ENCODE measurements around the gene MYH9. TPM values are rescaled to one million over a fixed set of nuclear protein-coding genes. Genes with fewer than 3 reads are reported as not detected.
A peak's percentile ranks its signal among the peaks of the same experiment; 100 is the strongest.
"Not testable (repeated sequence)": the region's sequence is repeated elsewhere in the genome, so short reads cannot be mapped to it uniquely, and the experiment has no call there.

Gene MYH9
- total and polyA plus RNA-seq, 2 experiments from 2014 or later, result 140 to 188 TPM

DNA sequence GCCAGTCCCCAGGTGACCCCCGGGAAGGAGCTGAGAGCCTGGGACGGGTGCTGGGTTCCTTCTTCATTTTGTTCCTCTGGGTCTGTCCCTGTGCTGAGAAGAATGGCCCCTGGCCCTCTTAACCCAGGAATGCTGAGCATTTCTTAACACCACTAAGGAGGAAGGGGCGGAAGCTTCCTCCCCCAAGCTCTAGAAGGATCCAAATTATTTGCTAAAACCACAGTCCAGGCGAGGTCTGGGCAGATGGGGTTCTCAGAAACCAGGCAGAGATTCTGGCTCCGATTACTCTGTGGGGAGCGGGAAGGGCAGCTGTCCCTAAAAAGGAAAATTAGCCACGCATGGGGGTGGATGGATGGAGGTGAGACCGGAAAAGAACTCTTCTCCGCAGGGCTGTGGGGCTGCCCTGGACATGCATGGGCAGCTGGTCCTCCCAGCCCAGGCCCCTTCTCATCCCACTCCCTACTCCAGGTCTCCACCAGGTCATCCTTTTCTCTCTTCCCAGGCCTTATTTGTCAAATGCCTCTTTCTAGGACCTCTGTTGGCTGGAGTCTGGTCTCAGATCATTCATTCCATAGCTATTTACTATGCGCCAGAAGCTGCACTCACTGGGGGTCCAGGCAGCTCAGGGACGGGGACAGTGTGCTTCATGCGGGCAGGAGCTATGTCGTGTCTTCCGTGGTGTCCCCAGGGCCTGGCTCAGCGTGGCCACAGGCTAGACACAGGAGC is 45.0 kb upstream of the MYH9 start:
- Histone ChIP-seq H2AFZ (no peak overlapping the region), H3K4me3 (no peak overlapping the region), H3K79me2 (no peaks in the 10 kb centered on the region), H4K20me1 (ENCODE audit: insufficient read depth, poor library complexity, severe bottlenecking) (no peaks in the 10 kb centered on the region), H3K9me3 (ENCODE audit: low read depth) (no peaks in the 10 kb centered on the region), H3K27ac (peak overlapping the region; percentile 93), H3K4me2 (no peak overlapping the region), H3K27me3 (no peaks in the 10 kb centered on the region), H3K9me2 (replicated peaks; ENCODE audit: insufficient read depth) (no peaks in the 10 kb centered on the region), H3K36me3 (replicated peaks; ENCODE audit: insufficient read depth, low read depth) (no peaks in the 10 kb centered on the region), H3K4me1 (ENCODE audit: insufficient read depth) (peaks cover 33% of the 10 kb centered on the region)
- DNase-seq (ENCODE audit: low spot score), result no peak
- WGBS (ENCODE audit: low lambda C conversion rate, missing lambda C conversion rate), result 84% methylated on average over 15 of the region's 15 CpGs
- TF ChIP-seq EZH2 (IDR thresholded peaks at IDR 0.05; ENCODE audit: borderline replicate concordance), result no peak

- H3K4me3 ChIP-seq, result no peak overlapping the region
- H3K9me3 ChIP-seq (ENCODE audit: low read depth), result no peaks in the 10 kb centered on the region
- DNase-seq (ENCODE audit: low spot score), result no peak
- H2AFZ ChIP-seq, result no peak overlapping the region
- no peak overlapping the region for H3K4me2 ChIP-seq
- peaks cover 33% of the 10 kb centered on the region for H3K4me1 ChIP-seq (ENCODE audit: insufficient read depth)
- H3K27me3 ChIP-seq, result no peaks in the 10 kb centered on the region
- H3K36me3 ChIP-seq (replicated peaks; ENCODE audit: insufficient read depth, low read depth), result no peaks in the 10 kb centered on the region
- no peaks in the 10 kb centered on the region for H4K20me1 ChIP-seq (ENCODE audit: insufficient read depth, poor library complexity, severe bottlenecking)
- no peak overlapping the region for H3K27ac ChIP-seq
- H3K9me2 ChIP-seq (replicated peaks; ENCODE audit: insufficient read depth), result no peaks in the 10 kb centered on the region
- WGBS (ENCODE audit: low lambda C conversion rate, missing lambda C conversion rate), result 94% methylated on average over 9 of the region's 9 CpGs
- TF ChIP-seq EZH2 (IDR thresholded peaks at IDR 0.05; ENCODE audit: borderline replicate concordance) (no peak), CTCF (IDR thresholded peaks at IDR 0.05; ENCODE audit: poor library complexity) (no peak), EZH2phosphoT487 (IDR thresholded peaks at IDR 0.05; ENCODE audit: low read depth, severe bottlenecking, unreplicated experiment) (no peak)
- no peaks in the 10 kb centered on the region for H3K79me2 ChIP-seq
Measured at GRCh38 chr22:36431977-36432376, 44.2 kb upstream of the MYH9 start.

DNA sequence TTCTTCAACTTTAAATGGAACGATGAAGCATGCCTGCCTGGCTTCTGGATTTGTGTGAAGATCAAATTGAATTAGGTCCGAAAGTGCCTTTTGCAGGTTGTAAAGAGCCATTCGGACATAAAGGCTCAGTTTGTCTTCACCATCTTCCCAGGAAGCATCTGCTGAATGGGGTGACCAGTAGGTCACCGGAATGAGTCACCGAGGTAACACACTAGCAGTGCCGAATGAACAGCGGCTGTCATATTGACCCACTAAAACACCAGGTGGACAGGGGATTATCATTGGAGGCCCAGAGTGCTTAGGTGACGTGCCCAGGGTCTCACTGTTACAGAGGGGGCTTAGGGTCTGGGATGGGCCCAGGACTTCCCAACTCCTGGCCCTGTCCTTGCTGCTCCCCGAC is 43.1 kb upstream of the MYH9 start:
- Histone ChIP-seq H3K27ac (no peak overlapping the region), H4K20me1 (ENCODE audit: insufficient read depth, poor library complexity, severe bottlenecking) (no peaks in the 10 kb centered on the region), H3K9me3 (ENCODE audit: low read depth) (no peaks in the 10 kb centered on the region), H3K4me1 (ENCODE audit: insufficient read depth) (peaks cover 36% of the 10 kb centered on the region), H3K4me2 (no peak overlapping the region), H2AFZ (no peak overlapping the region), H3K36me3 (replicated peaks; ENCODE audit: insufficient read depth, low read depth) (no peaks in the 10 kb centered on the region), H3K79me2 (no peaks in the 10 kb centered on the region), H3K9me2 (replicated peaks; ENCODE audit: insufficient read depth) (no peaks in the 10 kb centered on the region), H3K27me3 (no peaks in the 10 kb centered on the region), H3K4me3 (no peak overlapping the region)
- TF ChIP-seq EZH2 (IDR thresholded peaks at IDR 0.05; ENCODE audit: borderline replicate concordance) (no peak), EZH2phosphoT487 (IDR thresholded peaks at IDR 0.05; ENCODE audit: low read depth, severe bottlenecking, unreplicated experiment) (no peak)
- 64% methylated on average over 8 of the region's 9 CpGs for WGBS (ENCODE audit: low lambda C conversion rate, missing lambda C conversion rate)
- no peak for DNase-seq (ENCODE audit: low spot score)

GRCh38 chr22:36427952-36428351 is 40.2 kb upstream of the MYH9 start:
- not testable (repeated sequence) for DNase-seq (ENCODE audit: low spot score); H3K27me3 ChIP-seq; H3K4me3 ChIP-seq; H2AFZ ChIP-seq; H3K27ac ChIP-seq; H3K4me2 ChIP-seq; H3K36me3 ChIP-seq (replicated peaks; ENCODE audit: insufficient read depth, low read depth); H3K9me3 ChIP-seq (ENCODE audit: low read depth); H4K20me1 ChIP-seq (ENCODE audit: insufficient read depth, poor library complexity, severe bottlenecking); H3K79me2 ChIP-seq; H3K9me2 ChIP-seq (replicated peaks; ENCODE audit: insufficient read depth)
- 83% methylated on average over 11 of the region's 11 CpGs for WGBS (ENCODE audit: low lambda C conversion rate, missing lambda C conversion rate)
- H3K4me1 ChIP-seq (ENCODE audit: insufficient read depth), result peaks cover 18% of the 10 kb centered on the region

GRCh38 chr22:36425977-36426523 is 38.3 kb upstream of the MYH9 start:
- H3K4me1 ChIP-seq (ENCODE audit: insufficient read depth), result peaks cover 19% of the 10 kb centered on the region
- H3K9me3 ChIP-seq (ENCODE audit: low read depth), result no peaks in the 10 kb centered on the region
- H3K36me3 ChIP-seq (replicated peaks; ENCODE audit: insufficient read depth, low read depth), result no peaks in the 10 kb centered on the region
- no peaks in the 10 kb centered on the region for H3K9me2 ChIP-seq (replicated peaks; ENCODE audit: insufficient read depth)
- 60% methylated on average over 2 of the region's 2 CpGs for WGBS (ENCODE audit: low lambda C conversion rate, missing lambda C conversion rate)
- H2AFZ ChIP-seq, result peak overlapping the region; percentile 45
- no peak for TF ChIP-seq EZH2phosphoT487 (IDR thresholded peaks at IDR 0.05; ENCODE audit: low read depth, severe bottlenecking, unreplicated experiment)
- TF ChIP-seq EZH2 (IDR thresholded peaks at IDR 0.05; ENCODE audit: borderline replicate concordance), result no peak
- TF ChIP-seq CTCF (IDR thresholded peaks at IDR 0.05; ENCODE audit: poor library complexity), result no peak
- H3K4me2 ChIP-seq, result no peak overlapping the region
- no peaks in the 10 kb centered on the region for H3K79me2 ChIP-seq
- no peaks in the 10 kb centered on the region for H3K27me3 ChIP-seq
- H4K20me1 ChIP-seq (ENCODE audit: insufficient read depth, poor library complexity, severe bottlenecking), result no peaks in the 10 kb centered on the region
- H3K27ac ChIP-seq, result peak overlapping the region; percentile 71
- DNase-seq (ENCODE audit: low spot score), result peak; percentile 47
- H3K4me3 ChIP-seq, result no peak overlapping the region

Data from hepatocyte (in vitro differentiated cells).